Activated naive CD8-positive, alpha-beta T cell (primary cell): ENCODE results near the gene RINL.

ENCODE experiments used
- H3K27ac Mint-ChIP-seq: one replicate; pipeline ENCODE4 v1.8.0; 2021; ENCODE audit warnings: mixed read lengths
- H3K27me3 Mint-ChIP-seq: one replicate; pipeline ENCODE4 v1.8.0; 2021; ENCODE audit warnings: mixed read lengths
- H3K36me3 Mint-ChIP-seq: one replicate; pipeline ENCODE4 v1.8.0; 2021; ENCODE audit warnings: mixed read lengths
- H3K4me1 Mint-ChIP-seq: one replicate; pipeline ENCODE4 v1.8.0; 2021; ENCODE audit warnings: low read depth, mixed read lengths
- H3K4me3 Mint-ChIP-seq: one replicate; pipeline ENCODE4 v1.8.0; 2021; ENCODE audit warnings: mild to moderate bottlenecking, mixed read lengths
- H3K9me3 Mint-ChIP-seq: one replicate; pipeline ENCODE4 v1.8.0; 2021; ENCODE audit warnings: low read depth, mixed read lengths

RINL gene

DNA sequence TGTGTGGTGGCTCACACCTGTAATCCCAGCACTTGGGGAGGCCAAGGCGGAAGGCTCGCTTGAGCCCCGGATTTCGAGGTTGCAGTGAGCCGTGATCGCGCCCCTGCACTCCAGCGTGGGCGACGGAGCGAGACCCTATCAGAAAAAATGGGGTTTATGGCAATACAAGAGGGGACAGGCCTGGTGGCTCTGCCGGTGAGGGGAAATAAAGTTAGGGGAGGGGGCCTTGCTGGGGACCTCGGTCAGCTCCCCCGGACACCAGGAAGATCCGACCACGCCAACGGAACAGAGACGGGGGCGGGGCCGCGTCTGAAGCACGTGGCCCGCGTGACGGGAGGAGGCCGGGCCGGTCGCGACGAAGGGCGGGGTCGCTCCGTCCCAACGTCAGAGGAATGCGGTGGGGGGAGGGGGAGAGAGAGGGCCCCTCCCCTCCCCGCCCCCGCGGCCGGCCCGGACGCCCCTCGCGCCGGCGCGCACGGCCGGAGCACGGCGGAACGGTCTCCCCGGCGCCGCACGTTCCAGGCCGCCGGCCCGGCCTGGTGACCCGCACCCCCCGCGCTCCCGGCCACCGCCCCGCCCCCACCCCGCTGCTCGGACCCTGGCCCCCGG lies 26.3 kb downstream of the RINL start:
- H3K36me3 Mint-ChIP-seq = peaks cover 10% of the 10 kb centered on the region
- no peaks in the 10 kb centered on the region for H3K27me3 Mint-ChIP-seq
- no peaks in the 10 kb centered on the region for H3K9me3 Mint-ChIP-seq
- peak overlapping the region; percentile 99 for H3K4me3 Mint-ChIP-seq
- H3K27ac Mint-ChIP-seq = peak overlapping the region; percentile 99
- H3K4me1 Mint-ChIP-seq = peaks cover 46% of the 10 kb centered on the region

DNA sequence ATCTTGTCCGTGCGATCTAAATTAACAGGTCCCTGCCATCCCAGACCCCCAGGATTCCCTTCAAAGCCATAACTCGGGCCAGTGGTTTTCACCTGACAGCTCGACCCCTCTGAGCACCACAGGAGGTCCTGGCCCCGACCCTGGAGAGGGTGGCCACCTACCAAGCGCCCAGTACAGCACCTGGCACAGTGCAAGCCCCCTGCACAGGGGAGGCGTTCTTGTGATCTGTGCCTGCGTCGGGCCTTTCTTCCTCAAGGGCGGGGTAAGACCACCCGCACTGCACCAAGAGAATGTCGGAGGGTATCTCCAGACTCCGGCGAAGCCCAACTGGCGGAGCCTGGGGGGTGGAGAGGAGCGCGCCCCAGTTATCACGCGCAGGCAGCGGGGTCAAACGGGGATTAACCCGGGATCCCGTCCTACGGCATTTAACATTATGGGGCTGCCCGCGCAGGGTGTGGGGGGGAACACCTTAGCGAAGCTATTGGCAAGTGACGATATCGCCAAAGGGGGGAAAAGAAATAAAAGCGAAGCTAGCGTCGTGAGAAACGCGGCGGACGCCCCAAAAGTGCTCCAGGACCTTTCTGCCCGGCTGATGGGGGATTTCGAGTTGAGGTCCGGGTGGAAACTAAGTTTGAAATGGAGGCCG lies 27.0 kb downstream of the RINL start:
- peak overlapping the region; percentile 99 for H3K27ac Mint-ChIP-seq
- H3K4me1 Mint-ChIP-seq = peaks cover 46% of the 10 kb centered on the region
- H3K36me3 Mint-ChIP-seq = peaks cover 10% of the 10 kb centered on the region
- H3K27me3 Mint-ChIP-seq = no peaks in the 10 kb centered on the region
- peak overlapping the region; percentile 99 for H3K4me3 Mint-ChIP-seq
- H3K9me3 Mint-ChIP-seq = no peaks in the 10 kb centered on the region

DNA sequence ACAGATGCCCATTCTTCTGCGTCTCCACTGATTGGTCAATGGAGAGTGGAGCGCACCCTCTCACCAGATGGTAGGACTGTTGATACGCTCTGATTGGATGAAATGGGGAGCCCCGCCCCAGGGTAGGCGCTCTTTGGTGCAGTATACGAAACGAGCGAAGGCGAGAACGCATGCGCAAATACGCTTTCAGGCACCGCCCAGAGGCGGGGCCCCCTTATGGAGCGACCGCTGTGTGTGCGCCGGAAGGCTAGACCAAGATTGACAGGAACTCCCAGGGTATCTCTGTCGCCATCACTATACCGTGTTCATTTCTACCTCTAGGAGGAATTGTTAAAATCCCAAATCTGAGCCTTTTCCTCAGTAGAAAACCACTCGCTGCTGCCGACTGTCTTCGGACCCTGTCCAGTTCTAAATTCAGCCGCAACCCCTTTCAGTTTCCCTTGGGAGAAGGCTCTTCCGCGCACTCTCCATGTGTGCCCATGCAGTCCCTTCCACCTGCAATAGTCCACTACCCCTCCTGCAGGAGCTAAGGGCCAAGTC lies 27.6 kb downstream of the RINL start:
- Mint-ChIP-seq H3K4me1 (peaks cover 52% of the 10 kb centered on the region), H3K27me3 (no peaks in the 10 kb centered on the region), H3K36me3 (peaks cover 10% of the 10 kb centered on the region), H3K27ac (peak overlapping the region; percentile 99), H3K9me3 (no peaks in the 10 kb centered on the region), H3K4me3 (peak overlapping the region; percentile 99)

DNA sequence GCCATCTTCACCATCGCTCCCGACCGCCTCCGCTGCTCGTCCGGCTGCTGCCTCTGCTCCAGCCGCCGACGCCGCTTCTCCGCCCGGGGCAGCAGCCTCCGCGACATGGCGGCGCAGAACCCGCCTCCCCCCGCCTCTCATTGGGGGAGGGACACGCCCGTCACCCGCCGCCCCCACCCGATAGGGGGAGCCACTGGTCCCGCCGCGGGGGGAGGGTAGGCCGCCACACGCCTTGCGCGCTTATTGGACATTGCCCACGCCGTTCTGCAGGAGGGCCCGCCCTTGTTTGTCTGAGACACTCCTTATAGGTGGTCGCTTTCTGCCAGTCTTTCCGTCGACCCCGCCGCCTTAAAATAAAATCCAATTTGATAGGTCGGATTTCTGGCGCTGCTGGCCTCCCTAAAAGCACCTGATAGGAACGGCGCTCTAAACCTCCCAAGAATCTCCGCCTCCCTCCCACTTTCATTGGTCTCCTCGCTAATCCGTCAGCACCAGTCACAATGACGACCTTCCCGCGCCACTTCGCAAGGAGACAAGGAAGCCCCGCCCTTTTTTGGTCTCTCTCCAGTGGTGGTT lies 28.1 kb downstream of the RINL start, which contains the start of gene HNRNPL:
TSS of gene HNRNPL (minus strand) at position 127 of the 576 bp plus-strand sequence. CDS start at position 107, 20 bp downstream.
- peaks cover 12% of the 10 kb centered on the region for H3K36me3 Mint-ChIP-seq

DNA sequence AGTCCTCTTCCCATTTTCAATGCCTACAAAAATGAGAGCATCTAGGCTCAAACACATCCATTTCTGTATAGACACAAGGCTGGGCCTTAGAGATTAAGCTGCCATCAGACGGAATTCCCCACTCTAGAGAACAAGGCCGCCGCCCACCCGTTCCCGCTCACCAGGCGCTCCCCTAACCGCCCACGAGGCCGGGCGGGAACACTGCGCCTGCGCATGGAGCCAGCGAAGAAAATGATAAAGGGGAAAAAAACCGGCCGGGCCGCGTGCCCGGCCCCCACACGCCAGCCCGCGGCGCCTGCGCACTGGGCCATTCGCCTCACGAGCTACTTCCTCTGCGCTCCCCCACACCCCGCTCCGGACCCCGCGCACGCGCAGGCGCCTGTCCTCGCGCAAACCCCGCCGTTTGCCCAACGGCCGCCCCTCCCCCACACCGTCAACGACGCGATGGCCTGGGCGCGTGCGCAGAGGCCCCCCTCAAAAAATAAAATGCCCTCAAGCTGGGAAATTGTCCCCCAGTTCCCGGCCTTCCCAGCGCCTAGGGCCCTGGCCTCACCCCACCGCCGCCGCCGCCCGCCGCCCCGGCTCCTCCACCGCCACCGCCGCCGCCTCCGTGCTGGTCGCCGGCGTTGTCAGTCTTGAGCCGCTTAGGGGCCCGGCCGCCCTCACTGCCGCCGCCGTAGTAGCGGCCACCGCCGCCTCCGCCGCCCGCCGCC lies 28.8 kb downstream of the RINL start:
- H3K4me3 Mint-ChIP-seq = peak overlapping the region; percentile 99

More for the DNA sequence above, 28.1 kb downstream of the RINL start, which contains the start of gene HNRNPL:
- H3K27me3 Mint-ChIP-seq = no peaks in the 10 kb centered on the region
- peaks cover 54% of the 10 kb centered on the region for H3K4me1 Mint-ChIP-seq
- peak within 1 kb of the TSS; percentile 99 for H3K27ac Mint-ChIP-seq
- H3K9me3 Mint-ChIP-seq = no peaks in the 10 kb centered on the region
- peak within 1 kb of the TSS; percentile 99 for H3K4me3 Mint-ChIP-seq

DNA sequence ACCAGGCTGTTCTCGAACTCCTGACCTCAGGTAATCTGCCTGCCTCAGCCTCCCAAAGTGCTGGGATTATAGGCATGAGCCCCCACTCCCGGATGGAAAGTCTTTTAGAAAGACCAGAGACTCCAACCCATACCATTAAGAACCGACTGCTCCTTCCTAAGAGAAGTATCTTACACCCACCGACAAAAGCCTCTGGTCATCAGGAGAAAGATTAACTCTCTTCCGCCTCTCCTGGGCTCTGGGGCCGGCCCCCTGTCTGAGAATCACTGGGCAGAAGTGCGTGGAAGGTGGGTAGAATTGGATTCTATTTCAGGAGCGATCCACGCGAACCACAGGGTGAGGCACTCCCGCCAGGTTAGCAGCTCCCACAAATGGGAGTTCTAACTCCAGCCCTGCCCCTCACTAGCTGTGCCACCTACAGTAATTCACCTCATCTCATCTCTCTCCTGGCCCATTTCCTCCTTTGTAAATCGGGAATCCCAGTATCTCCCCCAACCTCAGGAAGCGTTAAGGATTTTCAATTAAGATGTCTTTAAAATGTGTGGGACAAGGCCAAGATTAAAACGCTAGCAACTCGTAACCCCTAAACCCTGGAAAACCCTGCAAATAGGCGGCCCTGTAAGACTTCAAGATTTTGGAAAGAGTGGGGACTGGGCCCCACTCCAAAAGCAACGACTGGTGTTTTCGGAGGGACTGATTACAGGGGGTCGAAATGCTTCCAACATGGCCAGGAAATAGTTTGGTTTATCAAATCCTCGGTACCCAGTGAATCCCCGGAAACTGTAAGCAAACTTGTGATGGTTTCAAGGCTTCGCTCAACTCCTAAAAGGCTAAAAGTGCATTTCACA lies 29.6 kb downstream of the RINL start:
- H3K4me3 Mint-ChIP-seq = peak overlapping the region; percentile 99
- peak overlapping the region; percentile 99 for H3K27ac Mint-ChIP-seq
- no peaks in the 10 kb centered on the region for H3K9me3 Mint-ChIP-seq
- H3K27me3 Mint-ChIP-seq = no peaks in the 10 kb centered on the region
- H3K4me1 Mint-ChIP-seq = peaks cover 62% of the 10 kb centered on the region
- peaks cover 19% of the 10 kb centered on the region for H3K36me3 Mint-ChIP-seq

More for the DNA sequence above, 28.8 kb downstream of the RINL start:
- Mint-ChIP-seq H3K27me3 (no peaks in the 10 kb centered on the region), H3K9me3 (no peaks in the 10 kb centered on the region), H3K4me1 (peaks cover 57% of the 10 kb centered on the region), H3K27ac (peak overlapping the region; percentile 99), H3K36me3 (peaks cover 13% of the 10 kb centered on the region)

DNA sequence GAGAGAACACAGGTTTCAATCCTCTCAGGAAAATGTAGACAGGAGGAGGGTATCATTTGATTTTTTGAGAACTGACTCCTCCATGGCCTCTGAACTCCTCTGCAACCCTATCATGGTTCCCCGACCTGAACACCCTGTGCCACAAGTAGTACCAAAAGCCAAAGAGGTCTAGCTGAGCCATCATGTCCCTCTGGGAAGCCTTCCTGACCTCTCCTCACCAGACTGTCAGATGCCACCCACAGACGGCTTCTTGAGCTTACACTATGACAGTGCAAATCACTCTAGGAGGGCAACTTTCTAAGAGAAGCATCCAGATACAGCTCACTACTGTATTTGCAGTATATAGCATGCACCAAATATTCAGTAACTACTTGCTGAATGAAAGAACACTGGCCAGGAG lies 32.0 kb downstream of the RINL start:
- H3K36me3 Mint-ChIP-seq = peaks cover 28% of the 10 kb centered on the region
- H3K9me3 Mint-ChIP-seq = no peaks in the 10 kb centered on the region
- H3K4me3 Mint-ChIP-seq = peak overlapping the region; percentile 67
- peaks cover 76% of the 10 kb centered on the region for H3K4me1 Mint-ChIP-seq
- no peaks in the 10 kb centered on the region for H3K27me3 Mint-ChIP-seq
- H3K27ac Mint-ChIP-seq = peak overlapping the region; percentile 98

DNA sequence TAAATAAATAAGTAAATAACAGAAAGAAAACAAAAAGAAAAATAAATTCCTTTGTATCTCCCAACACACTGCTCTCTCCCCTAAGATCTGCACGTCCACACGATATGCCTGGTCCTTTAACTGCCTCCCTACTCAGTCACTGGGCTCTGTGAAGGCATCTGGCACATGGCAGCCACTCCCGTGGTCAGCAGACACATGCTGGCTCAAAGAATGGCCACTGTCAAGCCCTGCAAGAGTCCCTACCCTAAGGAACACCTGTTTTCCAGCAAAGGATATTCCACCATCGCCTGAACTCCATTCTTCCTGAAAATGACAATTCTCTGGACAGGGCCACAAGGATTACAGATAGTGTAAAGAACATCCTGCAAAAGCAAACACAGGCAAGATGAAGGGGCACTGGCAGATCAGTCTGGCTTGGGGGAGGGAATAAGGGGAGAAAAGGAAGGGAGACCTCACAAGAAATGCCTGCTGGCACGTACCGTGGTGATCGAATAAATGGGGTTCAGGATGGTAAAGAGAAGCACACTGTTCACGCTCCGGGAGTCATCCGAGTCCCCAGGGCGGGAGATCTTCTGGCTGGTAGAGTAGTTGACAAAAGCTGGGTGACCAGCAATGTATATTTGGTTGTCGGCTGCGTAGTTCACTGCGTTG lies 32.6 kb downstream of the RINL start:
- Mint-ChIP-seq H3K4me1 (peaks cover 78% of the 10 kb centered on the region), H3K9me3 (no peaks in the 10 kb centered on the region), H3K4me3 (peak overlapping the region; percentile 67), H3K27ac (peak overlapping the region; percentile 98), H3K36me3 (peaks cover 28% of the 10 kb centered on the region), H3K27me3 (no peaks in the 10 kb centered on the region)

DNA sequence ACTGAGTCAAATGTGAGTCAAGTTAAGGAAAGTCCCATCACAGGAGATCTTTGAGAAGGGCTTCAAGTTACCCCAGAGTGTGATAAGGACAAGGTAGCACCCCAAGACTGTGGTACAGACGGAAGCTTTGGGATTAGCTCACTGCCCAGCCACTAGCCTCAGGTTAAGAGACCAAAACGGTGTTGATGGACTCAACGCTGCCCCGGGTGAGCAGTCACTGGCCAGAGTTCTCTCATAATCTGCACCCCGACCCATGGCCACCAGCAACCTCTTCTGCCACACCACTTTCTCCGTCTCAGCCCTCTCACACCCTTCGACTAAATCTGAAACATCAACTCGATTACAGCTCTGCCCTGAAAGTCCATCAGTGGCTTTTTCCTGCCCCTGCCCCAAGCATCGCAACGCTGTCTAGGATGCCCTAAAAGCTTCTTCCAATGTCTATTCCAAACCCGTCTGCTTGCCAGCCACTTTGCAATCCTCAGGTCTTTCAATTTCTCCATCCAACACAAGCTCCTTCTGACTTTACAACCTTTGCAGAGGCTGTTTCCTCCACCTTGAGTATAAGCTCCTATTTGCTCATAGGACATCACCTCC lies 33.9 kb downstream of the RINL start:
- Mint-ChIP-seq H3K27ac (peak overlapping the region; percentile 98), H3K9me3 (no peaks in the 10 kb centered on the region), H3K36me3 (peaks cover 31% of the 10 kb centered on the region), H3K27me3 (no peaks in the 10 kb centered on the region), H3K4me1 (peaks cover 89% of the 10 kb centered on the region), H3K4me3 (peak overlapping the region; percentile 87)

DNA sequence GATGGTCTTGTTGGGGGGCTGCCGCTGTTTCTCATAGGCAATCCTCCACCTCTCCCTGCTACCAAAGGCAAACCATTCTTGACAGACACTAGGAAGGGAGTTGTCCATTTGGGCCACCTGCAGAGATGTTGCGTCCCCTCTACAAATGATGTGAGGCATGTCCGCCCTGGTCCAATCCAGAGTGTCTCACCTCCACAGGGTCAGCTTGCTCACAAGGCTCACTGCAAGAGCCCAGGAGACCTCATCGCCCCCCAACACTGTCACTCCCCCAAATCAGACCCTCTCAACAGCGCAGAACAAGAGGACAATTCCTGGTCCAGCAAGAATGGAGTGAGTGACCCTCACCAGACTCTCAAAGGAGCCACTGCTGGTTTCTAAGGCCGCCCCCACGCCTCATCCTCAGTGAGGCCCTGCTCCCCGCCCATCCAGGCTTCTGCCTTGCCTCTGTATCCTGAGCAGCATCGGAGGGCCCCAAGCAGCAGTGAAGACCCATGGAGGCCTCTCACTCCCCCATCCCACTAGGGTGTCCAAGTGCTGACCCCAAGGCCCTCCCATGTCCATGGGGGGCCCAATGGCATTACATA lies 34.8 kb downstream of the RINL start:
- H3K4me1 Mint-ChIP-seq = peaks cover 89% of the 10 kb centered on the region
- no peaks in the 10 kb centered on the region for H3K27me3 Mint-ChIP-seq
- H3K4me3 Mint-ChIP-seq = peak overlapping the region; percentile 87
- no peaks in the 10 kb centered on the region for H3K9me3 Mint-ChIP-seq
- H3K27ac Mint-ChIP-seq = peak overlapping the region; percentile 98
- H3K36me3 Mint-ChIP-seq = peaks cover 26% of the 10 kb centered on the region

DNA sequence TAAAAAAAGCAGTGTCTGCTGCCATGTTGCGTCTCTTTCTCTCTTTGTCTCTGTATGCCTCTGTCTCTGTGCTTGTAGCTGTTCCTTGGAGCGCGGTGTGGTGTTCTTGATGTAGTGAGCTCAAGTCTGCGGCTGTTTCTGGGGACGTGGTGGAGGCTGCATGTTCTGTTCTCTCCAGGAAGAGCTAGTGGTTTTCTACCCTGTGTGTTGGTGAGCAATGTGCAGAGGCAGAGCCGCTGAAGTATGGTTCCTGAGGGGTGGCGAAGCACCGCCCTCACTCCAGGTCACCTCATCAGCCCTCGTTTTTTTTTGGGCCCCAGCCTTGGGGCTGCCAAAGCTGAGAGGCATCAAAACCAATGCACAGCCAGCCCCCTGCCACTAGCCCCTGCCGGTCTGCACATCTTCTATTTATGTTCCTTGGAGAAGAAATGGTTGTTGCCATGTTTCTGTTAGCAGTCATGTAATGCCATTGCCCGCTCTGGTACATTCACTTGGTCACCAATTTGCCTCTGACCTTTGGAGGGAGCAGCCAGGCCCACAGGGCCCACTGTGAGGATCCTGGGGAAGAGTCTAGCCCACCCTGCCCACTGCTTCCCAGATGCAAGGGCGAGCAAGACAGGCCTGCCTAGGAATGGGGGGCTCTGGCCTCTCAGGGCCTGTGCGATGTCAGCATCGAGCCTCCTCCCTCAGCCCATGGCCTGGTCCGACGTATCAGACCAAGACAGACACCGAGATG lies 35.5 kb downstream of the RINL start:
- Mint-ChIP-seq H3K27me3 (no peaks in the 10 kb centered on the region), H3K4me1 (peaks cover 90% of the 10 kb centered on the region), H3K9me3 (no peaks in the 10 kb centered on the region), H3K4me3 (peak overlapping the region; percentile 87), H3K36me3 (peaks cover 24% of the 10 kb centered on the region), H3K27ac (peak overlapping the region; percentile 98)

DNA sequence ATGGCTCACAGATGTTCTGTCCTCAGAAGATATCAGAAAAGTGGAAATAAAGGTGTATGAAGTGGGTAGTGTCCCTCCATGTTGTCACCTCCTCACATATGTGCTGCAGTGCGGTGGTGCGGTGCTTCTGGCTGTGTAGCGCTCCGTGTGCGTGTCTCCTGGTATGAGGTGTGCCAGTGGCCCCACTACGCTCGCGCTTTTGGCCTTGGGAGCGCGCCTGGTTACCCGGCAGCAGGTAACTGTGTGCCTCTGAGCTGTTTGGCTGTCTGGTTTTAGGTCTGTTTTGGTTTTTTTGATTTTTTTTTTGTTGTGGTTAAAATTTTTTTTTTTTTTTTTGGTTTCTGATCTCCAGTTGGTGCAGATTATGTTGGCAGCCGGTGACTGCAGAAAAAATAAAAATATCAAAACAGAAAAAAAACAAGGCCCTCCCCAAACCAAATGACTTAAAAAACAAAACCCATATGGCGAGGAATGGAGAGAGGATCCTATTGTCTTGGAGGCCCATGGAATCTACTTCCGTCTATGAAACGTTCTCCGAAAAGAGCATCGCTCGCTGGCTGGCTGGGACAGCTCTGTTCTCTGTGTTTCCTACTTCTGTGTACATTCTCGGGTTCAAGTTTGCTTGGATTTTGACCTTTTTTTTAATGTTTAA lies 36.2 kb downstream of the RINL start:
- H3K4me3 Mint-ChIP-seq = peak overlapping the region; percentile 87
- H3K9me3 Mint-ChIP-seq = no peaks in the 10 kb centered on the region
- no peaks in the 10 kb centered on the region for H3K27me3 Mint-ChIP-seq
- H3K36me3 Mint-ChIP-seq = peaks cover 24% of the 10 kb centered on the region
- peaks cover 87% of the 10 kb centered on the region for H3K4me1 Mint-ChIP-seq
- H3K27ac Mint-ChIP-seq = peak overlapping the region; percentile 98
